ENCODE measurements around the gene CHST11. TPM values are rescaled to one million over a fixed set of nuclear protein-coding genes. Genes with fewer than 3 reads are reported as not detected.
A peak's percentile ranks its signal among the peaks of the same experiment; 100 is the strongest.

CHST11 gene
- total and polyA plus RNA-seq, 7 experiments from 2014 or later = 23.4 to 74.3 (median 32.0) TPM

DNA sequence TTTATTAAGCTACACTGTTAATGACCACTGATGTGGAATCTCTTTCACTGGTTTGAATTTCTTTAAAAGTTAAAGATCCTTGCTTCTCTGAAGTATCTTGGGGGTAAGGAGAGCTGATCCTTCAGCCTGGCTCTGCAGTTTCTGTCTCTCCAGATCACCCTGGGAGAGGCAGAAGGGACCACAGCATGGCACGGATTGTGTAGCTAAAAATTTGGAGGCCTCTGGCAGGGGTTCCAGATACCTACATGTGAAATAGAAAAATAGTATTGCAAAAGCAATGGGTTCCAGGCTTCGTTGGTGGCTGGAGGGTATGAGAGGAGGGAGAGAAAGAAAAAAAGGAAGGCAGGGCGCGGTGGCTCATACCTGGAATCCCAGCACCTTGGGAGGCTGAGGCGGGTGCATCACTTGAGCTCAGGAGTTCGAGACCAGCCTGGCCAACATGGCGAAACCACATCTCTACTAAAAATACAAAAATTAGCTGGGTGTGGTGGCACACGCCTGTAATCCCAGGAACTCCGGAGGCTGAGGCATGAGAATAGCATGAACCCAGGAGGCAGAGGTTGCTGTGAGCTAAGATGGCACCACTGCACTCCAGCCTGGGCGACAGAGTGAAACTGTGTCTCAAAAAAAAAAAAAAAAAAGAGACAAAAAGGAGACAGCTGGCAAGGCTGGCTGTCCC lies 3.4 kb downstream of the CHST11 start:
- DNase-seq = no peak
- Histone ChIP-seq H3K9me3 (ENCODE audit: control insufficient read depth in 2 of 3, low read length in 3 of 3) (no peaks in the 10 kb centered on the region), H3K27ac (ENCODE audit: low read depth, low read length) (peak overlapping the region; percentile 85), H3K4me3 (ENCODE audit: low read length) (peak overlapping the region; percentile 83), H3K27me3 (ENCODE audit: control insufficient read depth in 2 of 2, insufficient read depth in 2 of 2, low read length in 2 of 2) (no peaks in the 10 kb centered on the region), H3K4me1 (ENCODE audit: control insufficient read depth in 2 of 2, insufficient read depth in 2 of 2, low read length in 2 of 2) (peaks cover 59% of the 10 kb centered on the region in 2 donors), H3K36me3 (ENCODE audit: control insufficient read depth in 2 of 3, insufficient read depth in 3 of 3, low read length in 3 of 3) (peaks cover 0 to 15% (median 0%) of the 10 kb centered on the region in 3 experiments)
- peak overlapping the region; percentile 75 to 100 (median 96) for H3K4me3 Mint-ChIP-seq
- H3K27me3 Mint-ChIP-seq = peaks cover 0 to 6% (median 0%) of the 10 kb centered on the region in 5 donors
- intact Hi-C loops (cut with micrococcal nuclease) = loop anchor here (5.0 kb wide), 2 partner anchors 533 to 647 kb away; partner anchors contain the start of gene WASHC4 (in 1 of the 2)
- peaks cover 47 to 79% (median 67%) of the 10 kb centered on the region in 7 donors for H3K4me1 Mint-ChIP-seq
- ChIA-PET POLR2A (interaction anchor here (0.5 to 5.3 kb wide), 12 partner anchors 11 to 648 kb away, joined by 3 to 50 read pairs (median 6); no protein-coding TSS in a partner anchor), CTCF (interaction anchor here (0.5 to 3.4 kb wide), 7 partner anchors 13 to 156 kb away, joined by 3 to 13 read pairs (median 3); no protein-coding TSS in a partner anchor)
- no peak for ATAC-seq
- H3K36me3 Mint-ChIP-seq = peaks cover 0 to 30% (median 5%) of the 10 kb centered on the region in 5 donors
- no peaks in the 10 kb centered on the region for H3K9me3 Mint-ChIP-seq
- H3K27ac Mint-ChIP-seq = peak overlapping the region; percentile 83 to 98 (median 92)

DNA sequence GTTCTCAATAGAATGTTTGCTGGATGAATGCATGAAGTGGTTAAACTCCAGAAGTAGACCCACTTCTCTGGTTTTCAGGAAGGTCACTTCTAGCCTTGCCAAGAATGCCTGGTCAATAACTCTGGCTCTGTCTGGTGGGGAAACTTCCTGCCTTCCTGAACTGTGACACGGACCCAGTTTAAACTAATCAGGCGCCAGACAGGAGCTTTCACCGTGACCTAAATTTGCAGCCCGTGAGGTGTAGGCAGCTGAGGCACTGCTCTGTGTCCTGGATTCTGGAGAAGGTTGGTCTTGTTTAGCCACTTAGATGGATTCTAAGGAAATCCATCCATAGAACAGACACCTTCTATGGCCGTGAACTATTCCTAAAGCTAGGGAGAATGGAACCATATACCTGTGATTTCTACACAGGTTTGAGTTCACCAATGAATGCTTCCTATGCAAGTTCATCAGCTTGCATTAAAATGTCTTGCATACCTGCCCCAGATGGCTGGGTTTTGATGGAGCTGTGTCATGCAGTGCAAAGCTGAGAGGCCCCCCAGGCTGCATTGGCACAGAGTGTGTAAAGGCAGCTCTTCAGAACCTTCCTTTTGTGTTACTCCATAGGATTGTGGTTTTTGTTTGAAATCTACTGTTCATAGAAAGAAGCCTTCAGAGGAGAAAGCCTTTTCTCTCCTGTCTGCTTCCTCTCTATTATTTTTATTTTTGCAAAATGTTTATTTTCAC lies 4.4 kb downstream of the CHST11 start:
- Histone ChIP-seq H3K27ac (ENCODE audit: low read depth, low read length) (peak overlapping the region; percentile 85), H3K27me3 (ENCODE audit: control insufficient read depth in 2 of 2, insufficient read depth in 2 of 2, low read length in 2 of 2) (no peaks in the 10 kb centered on the region), H3K9me3 (ENCODE audit: control insufficient read depth in 2 of 3, low read length in 3 of 3) (no peaks in the 10 kb centered on the region), H3K4me3 (ENCODE audit: low read length) (peak overlapping the region; percentile 15), H3K36me3 (ENCODE audit: control insufficient read depth in 2 of 3, insufficient read depth in 3 of 3, low read length in 3 of 3) (peaks cover 0 to 15% (median 0%) of the 10 kb centered on the region in 3 experiments), H3K4me1 (ENCODE audit: control insufficient read depth in 2 of 2, insufficient read depth in 2 of 2, low read length in 2 of 2) (peaks cover 59% of the 10 kb centered on the region in 2 donors)
- ChIA-PET POLR2A (interaction anchor here (0.8 to 5.3 kb wide), 7 partner anchors 12 to 647 kb away, joined by 3 to 50 read pairs (median 6); no protein-coding TSS in a partner anchor), CTCF (interaction anchor here (1.3 kb wide), 1 partner anchor 12 kb away, joined by 4 read pairs; no protein-coding TSS in a partner anchor)
- ATAC-seq (no peak), DNase-seq (no peak)
- H3K9me3 Mint-ChIP-seq = no peaks in the 10 kb centered on the region
- peaks cover 0 to 35% (median 5%) of the 10 kb centered on the region in 5 donors for H3K36me3 Mint-ChIP-seq
- peaks cover 48 to 80% (median 62%) of the 10 kb centered on the region in 7 donors for H3K4me1 Mint-ChIP-seq
- H3K27me3 Mint-ChIP-seq = peaks cover 0 to 2% (median 0%) of the 10 kb centered on the region in 5 donors
- H3K4me3 Mint-ChIP-seq = peak overlapping the region; percentile 55 to 100 (median 96)
- H3K27ac Mint-ChIP-seq = peak overlapping the region; percentile 77 to 98 (median 92)
- intact Hi-C loops (cut with micrococcal nuclease) = loop anchor here (5.0 kb wide), 2 partner anchors 534 to 646 kb away; partner anchors contain the start of gene WASHC4 (in 1 of the 2)

DNA sequence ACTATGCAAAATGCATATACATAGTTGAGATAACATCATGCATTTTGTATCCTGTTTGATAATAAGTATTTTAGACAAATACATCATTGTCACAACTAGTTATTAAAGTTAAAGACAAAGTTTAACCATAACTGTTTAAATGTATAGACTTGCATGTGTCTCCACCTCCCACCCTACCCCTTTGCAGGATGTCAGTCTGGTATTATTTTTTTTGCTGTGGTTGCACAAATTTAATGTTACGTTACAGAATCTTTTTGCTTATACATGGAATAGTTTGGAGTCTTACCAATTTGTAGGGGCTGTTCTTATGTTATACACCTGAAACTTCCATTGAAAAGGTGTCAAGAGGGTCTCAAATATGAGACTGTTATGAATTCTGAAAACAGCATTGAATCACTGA lies 5.6 kb downstream of the CHST11 start:
- no peak for DNase-seq

DNA sequence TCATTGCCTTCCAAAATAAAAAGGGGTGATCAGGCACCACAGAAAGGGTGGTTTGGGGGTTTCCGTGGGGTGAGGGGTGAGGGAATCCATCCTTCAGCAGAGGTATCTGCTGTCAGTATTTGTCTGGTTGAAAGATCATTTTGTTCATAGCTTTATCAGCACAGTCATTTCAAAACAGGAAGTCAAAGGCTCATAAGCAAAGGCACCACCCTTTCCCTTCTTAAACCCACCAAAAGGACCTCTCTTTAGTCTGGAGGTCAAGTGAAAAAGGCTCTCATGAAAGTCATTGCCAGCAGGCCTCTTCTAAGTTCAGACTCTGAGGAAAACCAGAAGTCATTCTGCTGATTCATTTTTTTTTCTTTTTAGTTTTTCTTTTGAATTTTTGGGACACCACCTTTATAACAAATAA lies 6.2 kb downstream of the CHST11 start:
- Mint-ChIP-seq H3K27me3 (no peaks in the 10 kb centered on the region), H3K4me1 (peaks cover 60 to 93% (median 78%) of the 10 kb centered on the region in 7 donors), H3K36me3 (peaks cover 0 to 46% (median 5%) of the 10 kb centered on the region in 5 donors), H3K9me3 (no peaks in the 10 kb centered on the region), H3K4me3 (peak overlapping the region; percentile 68 to 90 (median 85)), H3K27ac (peak overlapping the region; percentile 63 to 98 (median 93))
- POLR2A ChIA-PET = interaction anchor here (0.7 to 2.7 kb wide), 5 partner anchors 10 to 115 kb away, joined by 3 to 12 read pairs (median 3); no protein-coding TSS in a partner anchor
- Histone ChIP-seq H3K36me3 (ENCODE audit: control insufficient read depth in 2 of 3, insufficient read depth in 3 of 3, low read length in 3 of 3) (peaks cover 0 to 6% (median 0%) of the 10 kb centered on the region in 3 experiments), H3K4me3 (ENCODE audit: low read length) (peak overlapping the region; percentile 12), H3K27me3 (ENCODE audit: control insufficient read depth in 2 of 2, insufficient read depth in 2 of 2, low read length in 2 of 2) (no peaks in the 10 kb centered on the region), H3K9me3 (ENCODE audit: control insufficient read depth in 2 of 3, low read length in 3 of 3) (no peaks in the 10 kb centered on the region), H3K4me1 (ENCODE audit: control insufficient read depth in 2 of 2, insufficient read depth in 2 of 2, low read length in 2 of 2) (peaks cover 76 to 77% of the 10 kb centered on the region in 2 donors), H3K27ac (ENCODE audit: low read depth, low read length) (peak overlapping the region; percentile 68)
- peak; percentile 71 for ATAC-seq
- peak in 7 of 9 donors; percentile 41 to 68 (median 51) for DNase-seq
- CTCF ChIA-PET = interaction anchor here (1.1 kb wide), 1 partner anchor 24 kb away, joined by 3 read pairs; no protein-coding TSS in a partner anchor
- intact Hi-C loops (cut with micrococcal nuclease) = loop anchor here (1.0 to 5.0 kb wide), 6 partner anchors 8 to 644 kb away; partner anchors contain the start of gene WASHC4 (in 1 of the 2)

More for the DNA sequence above, 5.6 kb downstream of the CHST11 start:
- Histone ChIP-seq H3K36me3 (ENCODE audit: control insufficient read depth in 2 of 3, insufficient read depth in 3 of 3, low read length in 3 of 3) (peaks cover 0 to 12% (median 0%) of the 10 kb centered on the region in 3 experiments), H3K4me3 (ENCODE audit: low read length) (peak overlapping the region; percentile 12), H3K27me3 (ENCODE audit: control insufficient read depth in 2 of 2, insufficient read depth in 2 of 2, low read length in 2 of 2) (no peaks in the 10 kb centered on the region), H3K9me3 (ENCODE audit: control insufficient read depth in 2 of 3, low read length in 3 of 3) (no peaks in the 10 kb centered on the region), H3K27ac (ENCODE audit: low read depth, low read length) (peak overlapping the region; percentile 68), H3K4me1 (ENCODE audit: control insufficient read depth in 2 of 2, insufficient read depth in 2 of 2, low read length in 2 of 2) (peaks cover 69 to 71% of the 10 kb centered on the region in 2 donors)
- ATAC-seq = no peak
- POLR2A ChIA-PET = interaction anchor here (0.6 to 2.7 kb wide), 6 partner anchors 11 to 552 kb away, joined by 3 to 12 read pairs (median 3); no protein-coding TSS in a partner anchor
- CTCF ChIA-PET = no interaction called here
- Mint-ChIP-seq H3K36me3 (peaks cover 0 to 43% (median 5%) of the 10 kb centered on the region in 5 donors), H3K9me3 (no peaks in the 10 kb centered on the region), H3K4me1 (peaks cover 56 to 87% (median 72%) of the 10 kb centered on the region in 7 donors), H3K27ac (peak overlapping the region; percentile 63 to 98 (median 93)), H3K4me3 (peak overlapping the region; percentile 68 to 90 (median 84)), H3K27me3 (no peaks in the 10 kb centered on the region)
- intact Hi-C loops (cut with micrococcal nuclease) = loop anchor here (2.0 to 5.0 kb wide), 3 partner anchors 176 to 645 kb away; partner anchors contain the start of gene WASHC4 (in 1 of the 2)

DNA sequence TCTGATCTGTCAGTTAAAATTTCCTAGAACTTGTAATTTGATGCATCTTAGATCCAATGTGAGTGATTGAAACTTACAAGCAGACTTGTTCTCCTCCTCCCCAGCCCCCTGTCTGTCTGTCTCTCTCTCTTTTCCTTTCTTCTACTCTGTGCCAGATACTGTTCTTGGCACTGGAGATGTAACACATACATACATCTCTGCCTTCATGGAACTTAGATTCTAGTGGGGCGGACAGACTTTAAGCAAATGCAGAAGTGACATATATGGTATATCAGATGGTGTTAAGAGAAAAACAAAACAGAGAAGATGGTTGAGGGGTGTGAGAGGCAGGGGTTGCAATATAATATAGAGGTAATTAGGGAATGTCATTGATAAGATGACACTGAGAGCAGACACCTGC lies 6.6 kb downstream of the CHST11 start:
- intact Hi-C loops (cut with micrococcal nuclease) = loop anchor here (1.0 to 5.0 kb wide), 6 partner anchors 8 to 644 kb away; partner anchors contain the start of gene WASHC4 (in 1 of the 2)
- Histone ChIP-seq H3K4me1 (ENCODE audit: control insufficient read depth in 2 of 2, insufficient read depth in 2 of 2, low read length in 2 of 2) (peaks cover 80 to 81% of the 10 kb centered on the region in 2 donors), H3K27ac (ENCODE audit: low read depth, low read length) (peak overlapping the region; percentile 68), H3K9me3 (ENCODE audit: control insufficient read depth in 2 of 3, low read length in 3 of 3) (no peaks in the 10 kb centered on the region), H3K27me3 (ENCODE audit: control insufficient read depth in 2 of 2, insufficient read depth in 2 of 2, low read length in 2 of 2) (no peaks in the 10 kb centered on the region), H3K36me3 (ENCODE audit: control insufficient read depth in 2 of 3, insufficient read depth in 3 of 3, low read length in 3 of 3) (peaks cover 0 to 1% (median 0%) of the 10 kb centered on the region in 3 experiments), H3K4me3 (ENCODE audit: low read length) (peak overlapping the region; percentile 12)
- peaks cover 62 to 97% (median 82%) of the 10 kb centered on the region in 7 donors for H3K4me1 Mint-ChIP-seq
- H3K27me3 Mint-ChIP-seq = no peaks in the 10 kb centered on the region
- ChIA-PET POLR2A (interaction anchor here (0.9 to 2.7 kb wide), 4 partner anchors 10 to 31 kb away, joined by 3 to 12 read pairs (median 4); no protein-coding TSS in a partner anchor), CTCF (interaction anchor here (1.1 kb wide), 1 partner anchor 24 kb away, joined by 3 read pairs; no protein-coding TSS in a partner anchor)
- no peaks in the 10 kb centered on the region for H3K9me3 Mint-ChIP-seq
- H3K4me3 Mint-ChIP-seq = peak overlapping the region; percentile 68 to 90 (median 84)
- peak overlapping the region; percentile 63 to 98 (median 93) for H3K27ac Mint-ChIP-seq
- peaks cover 0 to 48% (median 5%) of the 10 kb centered on the region in 5 donors for H3K36me3 Mint-ChIP-seq
- no peak for DNase-seq
- peak; percentile 12 for ATAC-seq
